ENCODE measurements around the gene NRCAM.

NRCAM gene

DNA sequence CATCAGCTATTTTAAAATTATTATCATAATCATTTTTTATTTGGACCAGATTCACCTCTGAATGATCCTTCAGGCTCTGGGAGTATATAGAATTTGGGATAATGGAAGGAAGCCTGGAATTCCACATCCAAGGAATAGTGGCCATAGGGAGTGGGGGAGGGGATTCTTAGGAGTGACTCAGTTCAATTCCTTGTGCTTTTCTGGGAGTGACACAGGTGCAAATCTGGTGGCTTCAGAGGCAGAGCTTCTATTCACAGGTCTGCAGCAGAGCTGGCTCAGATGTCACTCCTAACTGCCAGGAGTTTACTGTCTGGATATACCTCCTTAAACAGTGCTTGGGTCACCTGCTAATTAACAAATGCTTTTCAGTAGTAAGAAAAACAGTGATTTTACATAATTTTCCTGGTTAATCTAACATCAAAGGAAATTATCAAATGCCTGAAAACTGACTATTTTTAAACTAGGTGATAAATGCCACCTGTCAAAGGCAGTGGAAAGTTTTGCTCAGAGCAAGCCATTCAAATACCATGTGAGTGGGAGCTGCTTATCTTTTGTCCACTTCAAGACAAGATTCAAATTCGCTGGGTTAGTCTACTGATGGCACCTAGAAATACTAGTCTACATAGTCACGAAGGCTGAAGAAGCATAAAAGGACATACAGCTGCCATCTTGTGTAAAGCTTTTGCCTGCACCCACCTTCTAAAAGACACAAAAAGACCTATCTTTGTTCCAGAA lies 219.4 kb downstream of the NRCAM start:
- DNase-seq = no peak
- TF ChIP-seq GATA1 (IDR thresholded peaks at IDR 0.05; ENCODE audit: low read depth, low read length) = no peak

DNA sequence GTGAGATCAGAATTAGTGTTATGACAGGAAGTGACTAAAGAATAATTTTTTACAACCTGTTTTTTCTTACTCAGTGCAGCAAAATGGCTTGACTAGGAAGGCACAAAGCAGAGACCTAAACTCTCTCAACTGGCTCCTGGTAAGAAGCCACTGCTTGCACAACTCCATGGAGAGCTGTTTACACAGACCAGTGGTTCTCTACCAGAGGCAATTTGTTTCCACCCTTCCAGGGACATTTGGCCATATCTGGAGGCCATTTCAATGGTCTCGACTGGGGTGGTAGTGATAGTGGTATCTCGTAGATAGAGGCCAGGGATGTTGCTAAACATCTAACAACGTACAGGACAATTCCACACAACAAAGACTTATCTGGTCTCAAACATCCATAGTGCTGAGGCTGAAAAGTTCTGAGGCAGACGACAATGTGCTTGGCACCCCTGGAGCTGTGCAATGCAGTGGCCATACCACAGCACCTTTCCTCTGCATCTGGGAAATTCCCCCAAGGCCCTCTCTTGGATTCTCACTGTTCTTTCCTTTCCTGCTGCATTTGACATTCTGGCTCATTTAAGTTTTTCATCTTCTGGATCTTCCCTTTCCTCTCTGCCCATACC lies 220.7 kb downstream of the NRCAM start:
- TF ChIP-seq POLR2A (IDR thresholded peaks at IDR 0.05; ENCODE audit: low read length) (no peak), GATA1 (IDR thresholded peaks at IDR 0.05; ENCODE audit: low read depth, low read length) (no peak)
- DNase-seq = peak; percentile 55 to 86

GRCh38 chr7:108234971-108235450 lies 221.2 kb downstream of the NRCAM start:
- no peak for TF ChIP-seq GATA1 (IDR thresholded peaks at IDR 0.05; ENCODE audit: low read depth, low read length)
- no peak for TF ChIP-seq POLR2A (IDR thresholded peaks at IDR 0.05; ENCODE audit: low read length)
- peak; percentile 34 to 53 for DNase-seq

- no peak for DNase-seq
- TF ChIP-seq GATA1 (IDR thresholded peaks at IDR 0.05; ENCODE audit: low read depth, low read length) (no peak), POLR2A (IDR thresholded peaks at IDR 0.05; ENCODE audit: low read length) (no peak)
Measured at GRCh38 chr7:108234281-108234680, 222.0 kb downstream of the NRCAM start.

GRCh38 chr7:108232076-108232475 lies 224.2 kb downstream of the NRCAM start:
- no peak for DNase-seq
- TF ChIP-seq POLR2A (IDR thresholded peaks at IDR 0.05; ENCODE audit: low read length) (no peak), GATA1 (IDR thresholded peaks at IDR 0.05; ENCODE audit: low read depth, low read length) (no peak)

- no peak for DNase-seq
- TF ChIP-seq POLR2A (IDR thresholded peaks at IDR 0.05; ENCODE audit: low read length) (no peak), GATA1 (IDR thresholded peaks at IDR 0.05; ENCODE audit: low read depth, low read length) (no peak)
Measured at GRCh38 chr7:108231221-108231620, 225.0 kb downstream of the NRCAM start.

DNA sequence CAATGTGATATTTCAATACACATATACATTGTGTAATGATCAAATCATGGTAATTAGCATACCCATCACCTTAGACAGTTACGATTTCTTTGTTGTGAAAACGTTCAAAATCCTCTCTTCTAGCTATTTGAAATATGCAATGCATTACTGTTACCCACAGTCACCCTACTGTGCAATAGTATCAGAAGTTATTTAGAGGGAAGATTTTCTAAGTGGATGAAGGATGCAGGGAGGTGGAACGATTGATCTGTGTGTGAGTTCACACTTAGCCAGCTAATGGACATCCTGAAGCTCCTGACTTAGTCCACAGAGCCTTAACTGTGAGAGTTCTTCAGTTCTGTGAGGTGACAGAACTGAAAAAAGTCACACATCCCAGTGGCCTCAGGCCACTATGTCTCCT lies 228.9 kb downstream of the NRCAM start:
- DNase-seq = no peak
- no peak for TF ChIP-seq POLR2A (IDR thresholded peaks at IDR 0.05; ENCODE audit: low read length)

- no peak for TF ChIP-seq GATA1 (IDR thresholded peaks at IDR 0.05; ENCODE audit: low read depth, low read length)
- TF ChIP-seq POLR2A (IDR thresholded peaks at IDR 0.05; ENCODE audit: low read length) = no peak
- peak in 1 of 2 experiments; percentile 35 for DNase-seq
Measured at GRCh38 chr7:108226816-108227299, 229.4 kb downstream of the NRCAM start.

GRCh38 chr7:108225531-108226181 lies 230.6 kb downstream of the NRCAM start:
- TF ChIP-seq POLR2A (IDR thresholded peaks at IDR 0.05; ENCODE audit: low read length) = no peak
- no peak for TF ChIP-seq GATA1 (IDR thresholded peaks at IDR 0.05; ENCODE audit: low read depth, low read length)
- no peak for DNase-seq

- TF ChIP-seq POLR2A (IDR thresholded peaks at IDR 0.05; ENCODE audit: low read length) (no peak), GATA1 (IDR thresholded peaks at IDR 0.05; ENCODE audit: low read depth, low read length) (no peak)
- no peak for DNase-seq
Measured at GRCh38 chr7:108224387-108224786, 231.8 kb downstream of the NRCAM start.

DNA sequence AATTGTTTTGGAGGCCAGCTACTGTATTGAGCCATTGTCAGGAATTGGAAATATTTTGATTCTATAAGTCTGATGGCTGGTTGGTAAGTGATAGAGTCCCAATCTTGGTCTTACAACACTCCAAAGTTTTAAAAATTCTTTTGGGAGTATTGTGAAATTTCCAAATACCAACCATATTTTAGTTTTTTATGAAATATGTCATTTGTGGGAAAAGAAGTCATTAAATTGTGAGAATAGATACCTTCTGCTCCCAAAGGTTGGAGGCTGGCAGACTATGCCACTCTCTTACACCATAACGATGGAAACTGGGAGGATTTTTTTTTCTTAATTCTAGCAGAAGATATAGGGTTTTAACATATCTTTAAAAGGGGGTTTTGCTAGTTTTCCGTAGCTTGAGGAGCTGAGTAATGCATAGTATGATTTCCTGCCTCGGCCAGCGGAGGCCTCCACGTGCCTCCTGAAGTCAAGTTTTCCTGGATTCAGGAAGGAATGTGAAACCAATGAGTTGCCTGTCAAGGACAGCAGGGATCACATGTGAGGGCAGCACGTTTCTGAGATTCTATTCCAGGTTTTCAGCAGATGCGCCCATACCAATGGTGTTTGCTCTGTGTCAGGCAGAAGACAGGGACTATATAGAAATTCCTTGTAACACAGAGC lies 233.9 kb downstream of the NRCAM start:
- no peak for DNase-seq
- TF ChIP-seq GATA1 (IDR thresholded peaks at IDR 0.05; ENCODE audit: low read depth, low read length) = no peak
- TF ChIP-seq POLR2A (IDR thresholded peaks at IDR 0.05; ENCODE audit: low read length) = no peak

GRCh38 chr7:108211382-108212201 lies 244.6 kb downstream of the NRCAM start:
- peak; percentile 55 to 73 for DNase-seq
- TF ChIP-seq POLR2A (IDR thresholded peaks at IDR 0.05; ENCODE audit: low read length) = no peak

DNA sequence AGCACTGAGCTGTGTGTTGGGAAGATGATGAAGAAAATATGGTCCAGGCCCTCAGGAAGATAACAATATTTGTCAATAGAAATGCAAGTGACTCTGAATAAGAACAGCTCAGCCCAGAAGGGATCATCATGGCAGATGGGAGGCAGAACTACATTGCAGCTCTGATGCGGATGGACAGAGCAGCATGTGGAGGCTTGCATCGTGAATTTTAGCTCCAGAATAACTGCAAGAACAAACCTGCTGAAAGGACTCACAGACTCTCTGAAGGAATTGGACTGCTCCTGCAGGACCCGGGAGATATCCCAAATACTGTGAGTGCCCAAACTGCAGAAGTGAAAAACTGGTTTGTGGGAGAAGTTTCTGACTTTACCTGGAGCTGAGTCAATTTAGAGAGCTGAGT lies 245.4 kb downstream of the NRCAM start:
- TF ChIP-seq POLR2A (IDR thresholded peaks at IDR 0.05; ENCODE audit: low read length) (no peak), GATA1 (IDR thresholded peaks at IDR 0.05; ENCODE audit: low read depth, low read length) (no peak)
- DNase-seq = no peak
